GM12801 (cell line): Measurements from ENCODE around the gene PTPRJ.

Experiments
- TF ChIP-seq, protein P1 (sequence below): IDR thresholded peaks from one replicate; pipeline ENCODE4 v1.5.1; 2011; ENCODE audit warnings: control low read depth; ENCODE audit not compliant: insufficient read length; ENCODE audit errors: extremely low read depth

Gene PTPRJ

GRCh38 chr11:48063424-48063978 is 83.1 kb downstream of the PTPRJ start:
- TF ChIP-seq, protein P1, sequence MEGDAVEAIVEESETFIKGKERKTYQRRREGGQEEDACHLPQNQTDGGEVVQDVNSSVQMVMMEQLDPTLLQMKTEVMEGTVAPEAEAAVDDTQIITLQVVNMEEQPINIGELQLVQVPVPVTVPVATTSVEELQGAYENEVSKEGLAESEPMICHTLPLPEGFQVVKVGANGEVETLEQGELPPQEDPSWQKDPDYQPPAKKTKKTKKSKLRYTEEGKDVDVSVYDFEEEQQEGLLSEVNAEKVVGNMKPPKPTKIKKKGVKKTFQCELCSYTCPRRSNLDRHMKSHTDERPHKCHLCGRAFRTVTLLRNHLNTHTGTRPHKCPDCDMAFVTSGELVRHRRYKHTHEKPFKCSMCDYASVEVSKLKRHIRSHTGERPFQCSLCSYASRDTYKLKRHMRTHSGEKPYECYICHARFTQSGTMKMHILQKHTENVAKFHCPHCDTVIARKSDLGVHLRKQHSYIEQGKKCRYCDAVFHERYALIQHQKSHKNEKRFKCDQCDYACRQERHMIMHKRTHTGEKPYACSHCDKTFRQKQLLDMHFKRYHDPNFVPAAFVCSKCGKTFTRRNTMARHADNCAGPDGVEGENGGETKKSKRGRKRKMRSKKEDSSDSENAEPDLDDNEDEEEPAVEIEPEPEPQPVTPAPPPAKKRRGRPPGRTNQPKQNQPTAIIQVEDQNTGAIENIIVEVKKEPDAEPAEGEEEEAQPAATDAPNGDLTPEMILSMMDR: no peak

- TF ChIP-seq, protein P1: no peak
Observed at GRCh38 chr11:48064306-48064705, 83.9 kb downstream of the PTPRJ start.

GRCh38 chr11:48066881-48067800 is 86.8 kb downstream of the PTPRJ start:
- TF ChIP-seq, protein P1: no peak

GRCh38 chr11:48073031-48073861 is 92.9 kb downstream of the PTPRJ start:
- TF ChIP-seq, protein P1: no peak

DNA sequence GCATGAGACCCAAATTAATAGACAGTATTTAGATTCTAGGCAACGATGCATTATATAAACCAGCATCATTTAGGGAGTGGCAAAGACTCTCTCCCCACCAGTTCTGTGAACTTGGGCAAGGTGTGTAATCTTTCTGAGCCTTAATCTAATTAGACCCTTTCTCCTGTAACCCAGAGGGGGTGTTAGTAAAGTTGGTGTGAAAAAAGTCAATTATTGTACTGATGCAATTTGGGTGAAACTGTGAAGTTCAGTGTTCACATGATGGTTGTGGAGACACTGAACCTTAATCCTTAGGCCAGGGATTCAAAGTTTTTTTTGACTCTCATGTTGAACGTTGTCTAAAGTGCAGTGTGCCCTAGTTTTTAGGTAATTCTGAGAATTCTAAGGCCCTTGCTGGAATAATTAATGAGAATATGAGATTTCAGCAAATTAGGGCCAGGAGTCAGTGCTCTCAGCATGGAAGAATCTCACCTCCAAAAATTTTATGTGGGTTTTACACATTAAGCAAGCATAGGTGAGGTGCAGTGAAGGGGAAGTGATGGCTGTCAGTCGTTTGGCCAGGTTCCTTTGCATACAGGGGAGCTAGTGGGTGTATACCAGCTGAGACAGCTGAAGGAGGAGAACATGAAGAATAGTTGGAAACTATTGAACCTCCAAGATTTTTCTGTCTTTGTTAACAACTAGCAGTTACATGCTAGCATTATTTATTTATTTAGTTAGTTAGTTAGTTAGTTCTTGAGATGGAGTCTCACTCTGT is 94.2 kb downstream of the PTPRJ start:
- TF ChIP-seq, protein P1: no peak

- TF ChIP-seq, protein P1: no peak
Observed at GRCh38 chr11:48075637-48076036, 95.3 kb downstream of the PTPRJ start.
